OCI-LY3 (cell line): ENCODE data around the gene ABCB6.

Experiments used
- H2AFZ ChIP-seq: fragments of 200-600, 300-600 bp; shearing (Covaris generic); 2 replicates; pipeline ENCODE4 v1.6.0; 2014; ENCODE audit warnings: antibody characterized with exemption, low read depth, low read length
- H3K27ac ChIP-seq: fragments of 200-600, 300-600 bp; sonication (generic); 2 replicates; pipeline ENCODE4 v1.5.1; 2014; ENCODE audit warnings: mild to moderate bottlenecking, low read length, moderate library complexity, mixed read lengths
- H3K27me3 ChIP-seq: fragments of 200-600, 300-600 bp; sonication (generic); 2 replicates; pipeline ENCODE4 v1.6.1; 2014; ENCODE audit warnings: low read depth, low read length, mixed read lengths
- H3K36me3 ChIP-seq: fragments of 200-600, 300-600 bp; sonication (generic); replicated peaks from 2 replicates; pipeline ENCODE3; 2014; ENCODE audit warnings: low read depth, low read length, mixed read lengths
- H3K4me1 ChIP-seq: fragments of 300-600, 200-600 bp; sonication (generic); 2 replicates; pipeline ENCODE4 v1.6.1; 2014; ENCODE audit warnings: low read length, mixed read lengths
- H3K4me2 ChIP-seq: fragments of 200-600, 300-600 bp; sonication (generic); 2 replicates; pipeline ENCODE4 v1.6.1; 2014; ENCODE audit warnings: low read length, mixed read lengths
- H3K4me3 ChIP-seq: fragments of 300-600, 200-600 bp; sonication (generic); 2 replicates; pipeline ENCODE4 v1.5.1; 2014; ENCODE audit warnings: antibody characterized with exemption, mild to moderate bottlenecking, low read length, moderate library complexity
- H3K79me2 ChIP-seq: fragments of 300-600, 200-600 bp; shearing (Covaris generic); 2 replicates; pipeline ENCODE4 v1.6.1; 2014; ENCODE audit warnings: mild to moderate bottlenecking, low read length, mixed read lengths
- H3K9ac ChIP-seq: fragments of 300-600, 200-600 bp; shearing (Covaris generic); 2 replicates; pipeline ENCODE4 v1.6.0; 2014; ENCODE audit warnings: mild to moderate bottlenecking, low read length, moderate library complexity
- H3K9me3 ChIP-seq: fragments of 200-600, 300-600 bp; shearing (Covaris generic); 2 replicates; pipeline ENCODE4 v1.6.1; 2014; ENCODE audit warnings: low read length, mixed read lengths; ENCODE audit not compliant: insufficient read depth
- H4K20me1 ChIP-seq: fragments of 200-600, 300-600 bp; sonication (generic); 2 replicates; pipeline ENCODE4 v1.6.1; 2016; ENCODE audit warnings: low read length, mixed read lengths; ENCODE audit not compliant: insufficient read depth
- CTCF ChIP-seq: fragments of 200-600, 300-600 bp; sonication (generic); IDR thresholded peaks from 2 replicates; pipeline ENCODE4 v1.5.1; 2014; ENCODE audit warnings: antibody characterized with exemption, low read length, low read depth
- EZH2phosphoT487 ChIP-seq: fragments of 200-600 bp; shearing (Covaris generic); IDR thresholded peaks from 2 replicates; pipeline ENCODE4 v1.6.1; 2018; ENCODE audit warnings: antibody characterized with exemption, mixed run types, low read depth

The ABCB6 gene

DNA sequence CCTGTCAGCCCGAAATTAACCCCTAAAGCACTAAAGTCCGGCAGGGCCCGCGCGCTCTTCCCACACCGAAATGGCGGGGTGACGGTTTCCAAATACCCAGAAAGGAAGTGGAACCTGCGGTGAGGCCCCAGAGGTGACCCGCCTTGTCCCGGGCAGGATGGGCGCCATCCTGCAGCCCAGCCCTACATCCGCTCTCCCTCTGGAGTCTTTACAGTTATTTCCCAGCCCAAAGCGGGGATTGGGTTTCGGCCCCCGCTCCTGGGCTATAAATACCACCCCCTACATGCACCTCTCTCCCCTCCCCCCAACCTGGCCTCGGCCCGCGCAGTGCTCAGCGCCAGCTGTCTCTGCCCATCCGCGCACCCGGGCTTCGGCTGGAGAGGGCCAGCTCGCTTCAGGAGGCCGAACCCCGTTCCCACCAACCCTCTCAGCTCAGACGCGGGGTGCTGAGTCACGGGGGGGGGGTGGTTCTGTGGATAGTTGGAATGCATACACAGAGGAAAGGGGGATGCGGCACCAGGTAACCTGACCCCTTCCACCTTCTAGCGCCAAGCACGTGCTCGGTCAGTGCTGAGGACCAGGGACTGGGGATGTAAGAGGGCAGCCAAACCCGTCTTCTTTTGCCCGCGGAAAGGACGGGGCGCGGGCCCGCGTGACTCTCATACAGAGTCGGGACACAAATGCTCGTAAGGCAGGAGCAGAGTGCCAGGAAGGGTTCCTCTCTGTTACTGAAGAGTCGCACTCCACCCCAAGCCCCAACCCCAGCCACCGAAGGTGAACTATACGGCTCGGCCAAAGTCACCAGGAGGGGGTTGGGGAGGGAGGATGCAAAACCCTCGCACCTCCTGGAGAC is 34.4 kb upstream of the ABCB6 start, which contains the start of gene TUBA4B:
TSS of gene TUBA4B (plus strand) at position 344 of the 853 bp plus-strand sequence. CDS start at position 509, 165 bp downstream.
- Histone ChIP-seq H2AFZ (peak within 1 kb of the TSS; percentile 70; the same call in 1 of the 2 replicates), H3K4me3 (peak within 1 kb of the TSS; percentile 96), H4K20me1 (no peaks in the 10 kb centered on the region), H3K27me3 (no peaks in the 10 kb centered on the region; the same call in 1 of the 2 replicates), H3K9ac (peak within 1 kb of the TSS; percentile 94), H3K36me3 (peaks cover 18% of the 10 kb centered on the region), H3K4me2 (peak within 1 kb of the TSS; percentile 77), H3K4me1 (peaks cover 35% of the 10 kb centered on the region), H3K79me2 (peaks cover 26% of the 10 kb centered on the region), H3K9me3 (no peaks in the 10 kb centered on the region), H3K27ac (peak within 1 kb of the TSS; percentile 46)
- TF ChIP-seq CTCF (no peak), EZH2phosphoT487 (no peak)

DNA sequence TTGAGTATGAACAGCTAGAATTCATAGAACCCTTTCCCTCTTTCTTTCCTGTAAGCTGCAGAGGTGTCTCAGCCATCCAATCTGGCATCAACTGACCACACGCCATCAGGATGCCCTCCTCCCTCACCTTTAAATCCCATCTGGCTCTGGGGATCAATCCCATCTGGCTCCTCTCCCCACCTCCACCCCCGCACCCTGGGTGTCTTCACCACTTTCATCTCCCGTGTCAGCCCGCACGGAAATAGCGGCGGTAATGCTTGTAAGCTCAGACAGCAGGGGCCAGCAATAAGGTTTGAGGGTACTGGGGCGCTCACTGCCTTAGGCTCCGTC is 33.8 kb upstream of the ABCB6 start:
- Histone ChIP-seq H3K9me3 (no peaks in the 10 kb centered on the region), H3K9ac (peak overlapping the region; percentile 94), H3K4me3 (peak overlapping the region; percentile 96), H3K36me3 (peaks cover 18% of the 10 kb centered on the region), H3K27ac (peak overlapping the region; percentile 46), H4K20me1 (no peaks in the 10 kb centered on the region), H3K4me1 (peaks cover 39% of the 10 kb centered on the region), H3K27me3 (no peaks in the 10 kb centered on the region; the same call in 1 of the 2 replicates), H3K79me2 (peaks cover 26% of the 10 kb centered on the region), H3K4me2 (peak overlapping the region; percentile 77), H2AFZ (no peak overlapping the region; the same call in 1 of the 2 replicates)
- TF ChIP-seq EZH2phosphoT487 (no peak), CTCF (no peak)

DNA sequence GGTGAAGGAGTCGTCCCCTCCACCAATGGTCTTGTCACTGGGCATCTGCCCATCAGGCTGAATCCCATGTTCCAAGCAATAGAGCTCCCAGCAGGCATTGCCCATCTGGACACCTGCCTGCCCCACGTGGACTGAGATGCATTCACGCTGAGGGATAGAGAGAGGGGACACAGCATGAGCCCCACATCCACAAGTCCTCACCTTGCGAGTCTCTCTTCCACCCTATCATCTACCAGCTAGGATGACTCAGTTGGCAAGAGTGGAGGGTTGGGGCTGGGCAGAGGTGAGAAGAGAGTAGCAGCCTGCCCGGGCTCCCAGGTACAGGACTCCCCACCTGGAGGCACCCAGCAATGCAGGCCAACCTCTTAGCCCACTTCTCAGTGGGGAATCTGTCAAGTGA is 33.3 kb upstream of the ABCB6 start:
- Histone ChIP-seq H4K20me1 (no peaks in the 10 kb centered on the region), H3K36me3 (peaks cover 18% of the 10 kb centered on the region), H3K9me3 (no peaks in the 10 kb centered on the region), H3K79me2 (peaks cover 26% of the 10 kb centered on the region), H2AFZ (no peak overlapping the region), H3K9ac (peak overlapping the region; percentile 94), H3K27ac (no peak overlapping the region), H3K4me2 (peak overlapping the region; percentile 77), H3K4me1 (peaks cover 40% of the 10 kb centered on the region), H3K4me3 (peak overlapping the region; percentile 96), H3K27me3 (no peaks in the 10 kb centered on the region; the same call in 1 of the 2 replicates)
- TF ChIP-seq CTCF, result no peak
- TF ChIP-seq EZH2phosphoT487, result no peak

GRCh38 chr2:219251656-219252055 is 32.9 kb upstream of the ABCB6 start:
- Histone ChIP-seq H4K20me1 (no peaks in the 10 kb centered on the region), H3K4me1 (peaks cover 40% of the 10 kb centered on the region), H3K9ac (no peak overlapping the region), H3K9me3 (no peaks in the 10 kb centered on the region), H2AFZ (no peak overlapping the region), H3K79me2 (peaks cover 26% of the 10 kb centered on the region), H3K4me2 (peak overlapping the region; percentile 77; the same call in 1 of the 2 replicates), H3K36me3 (peaks cover 18% of the 10 kb centered on the region), H3K27me3 (no peaks in the 10 kb centered on the region; the same call in 1 of the 2 replicates), H3K4me3 (no peak overlapping the region), H3K27ac (no peak overlapping the region)
- TF ChIP-seq EZH2phosphoT487 (no peak), CTCF (no peak)
